ENCODE data around the gene IRF9. TPM values are rescaled to one million over a fixed set of nuclear protein-coding genes. Genes with fewer than 3 reads are reported as not detected.

The IRF9 gene
- total and polyA plus RNA-seq, 2 of the 4 experiments (the other 2 are of a cell fraction), result 25.6 to 34.6 TPM

- H2BK15ac ChIP-seq (ENCODE audit: low read depth, low read length), result no peak overlapping the region
- H3K4me2 ChIP-seq (ENCODE audit: low read depth, low read length), result no peak overlapping the region
- dilution Hi-C loops (cut with HindIII; ENCODE audit: low sequenced_read_pairs, unreplicated experiment), result no loop called here
- H3K23ac ChIP-seq (ENCODE audit: low read depth, low read length), result no peak overlapping the region
- no peaks in the 10 kb centered on the region for H3K27me3 ChIP-seq (ENCODE audit: control insufficient read depth, insufficient read depth, low read length)
- H3K56ac ChIP-seq (ENCODE audit: extremely low read depth, insufficient read depth, low read length), result no peak overlapping the region
- no peak overlapping the region for H2AFZ ChIP-seq (replicated peaks; ENCODE audit: low read length, poor library complexity)
- no peak overlapping the region for H4K5ac ChIP-seq (ENCODE audit: low read depth, low read length)
- H3K36me3 ChIP-seq (ENCODE audit: control insufficient read depth, insufficient read depth, low read length), result peaks cover 8% of the 10 kb centered on the region
- H3K9me1 ChIP-seq (ENCODE audit: insufficient read depth, low read length), result no peaks in the 10 kb centered on the region
- no peak overlapping the region for H3K9ac ChIP-seq (ENCODE audit: low read depth, low read length)
- no peak overlapping the region for H3K27ac ChIP-seq (ENCODE audit: insufficient read depth, low read length)
- no peak overlapping the region for H2BK20ac ChIP-seq (ENCODE audit: low read depth, low read length)
- H3K79me1 ChIP-seq (ENCODE audit: low read depth in 1 of 2, low read length in 2 of 2), result no peaks in the 10 kb centered on the region
- no peak overlapping the region for H4K8ac ChIP-seq (ENCODE audit: low read depth in 2 of 2, low read length in 2 of 2)
- H3K4ac ChIP-seq (ENCODE audit: low read depth, low read length), result no peak overlapping the region
- H3K4me3 ChIP-seq (ENCODE audit: insufficient read depth, low read depth, low read length), result no peak overlapping the region
- H2AK5ac ChIP-seq (ENCODE audit: low read depth, low read length), result no peak overlapping the region
- intact Hi-C loops (cut with micrococcal nuclease), result no loop called here
- no peak overlapping the region for H2BK5ac ChIP-seq (ENCODE audit: low read depth, low read length, poor library complexity, severe bottlenecking)
- POLR2A ChIA-PET (ENCODE audit: unreplicated experiment), result interaction anchor here (0.6 kb wide), 1 partner anchor 1302 kb away, joined by 3 read pairs; no protein-coding TSS in a partner anchor
- H4K91ac ChIP-seq (ENCODE audit: insufficient read depth, low read depth, low read length), result no peak overlapping the region
- no peak overlapping the region for H3K14ac ChIP-seq (replicated peaks; ENCODE audit: low read depth, low read length)
- in situ Hi-C loops (cut with MboI; ENCODE audit: low sequenced_read_pairs), result loop anchor here (25.0 kb wide), 2 partner anchors 815 to 1040 kb away; partner anchors contain the start of genes ACIN1, BCL2L2, C14orf119 and PABPN1
- ATAC-seq (ENCODE audit: low read depth) (no peak), DNase-seq (no peak)
- no peak overlapping the region for H2BK120ac ChIP-seq (ENCODE audit: low read depth, low read length)
- no peak overlapping the region for H2AK9ac ChIP-seq (replicated peaks; ENCODE audit: low read depth, low read length, poor library complexity)
- no peaks in the 10 kb centered on the region for H3K4me1 ChIP-seq (ENCODE audit: control insufficient read depth, insufficient read depth, low read length)
- no peaks in the 10 kb centered on the region for H3K9me3 ChIP-seq (ENCODE audit: control insufficient read depth, insufficient read depth, low read length)
- TF ChIP-seq ELK1 (IDR thresholded peaks at IDR 0.05; ENCODE audit: borderline replicate concordance, low read depth, low read length), result no peak
- TF ChIP-seq RAD21 (IDR thresholded peaks at IDR 0.05; ENCODE audit: low read length), result no peak
- TF ChIP-seq MAZ (IDR thresholded peaks at IDR 0.05; ENCODE audit: borderline replicate concordance, low read depth, low read length), result no peak
- TF ChIP-seq BHLHE40 (IDR thresholded peaks at IDR 0.05; ENCODE audit: low read depth, low read length), result no peak
- no peak for TF ChIP-seq NFE2L2 (IDR thresholded peaks at IDR 0.05; ENCODE audit: low read depth, low read length)
- TF ChIP-seq RCOR1 (IDR thresholded peaks at IDR 0.05; ENCODE audit: insufficient replicate concordance, low read length), result no peak
- TF ChIP-seq FOS (IDR thresholded peaks at IDR 0.05; ENCODE audit: low read depth, low read length), result no peak
- TF ChIP-seq POLR2A (IDR thresholded peaks at IDR 0.05; ENCODE audit: low read depth, low read length), result no peak
- no peak for TF ChIP-seq CEBPB (IDR thresholded peaks at IDR 0.05; ENCODE audit: low read depth, low read length)
- TF ChIP-seq RFX5 (IDR thresholded peaks at IDR 0.05; ENCODE audit: low read depth, low read length), result no peak
- TF ChIP-seq MXI1 (IDR thresholded peaks at IDR 0.05; ENCODE audit: borderline replicate concordance, low read depth, low read length), result no peak
- no peak for TF ChIP-seq SMC3 (IDR thresholded peaks at IDR 0.05; ENCODE audit: low read depth, low read length)
- TF ChIP-seq USF2 (IDR thresholded peaks at IDR 0.05; ENCODE audit: low read depth, low read length), result no peak
- no peak for TF ChIP-seq MAFK (IDR thresholded peaks at IDR 0.05; ENCODE audit: low read depth, low read length)
- TF ChIP-seq, protein P1, sequence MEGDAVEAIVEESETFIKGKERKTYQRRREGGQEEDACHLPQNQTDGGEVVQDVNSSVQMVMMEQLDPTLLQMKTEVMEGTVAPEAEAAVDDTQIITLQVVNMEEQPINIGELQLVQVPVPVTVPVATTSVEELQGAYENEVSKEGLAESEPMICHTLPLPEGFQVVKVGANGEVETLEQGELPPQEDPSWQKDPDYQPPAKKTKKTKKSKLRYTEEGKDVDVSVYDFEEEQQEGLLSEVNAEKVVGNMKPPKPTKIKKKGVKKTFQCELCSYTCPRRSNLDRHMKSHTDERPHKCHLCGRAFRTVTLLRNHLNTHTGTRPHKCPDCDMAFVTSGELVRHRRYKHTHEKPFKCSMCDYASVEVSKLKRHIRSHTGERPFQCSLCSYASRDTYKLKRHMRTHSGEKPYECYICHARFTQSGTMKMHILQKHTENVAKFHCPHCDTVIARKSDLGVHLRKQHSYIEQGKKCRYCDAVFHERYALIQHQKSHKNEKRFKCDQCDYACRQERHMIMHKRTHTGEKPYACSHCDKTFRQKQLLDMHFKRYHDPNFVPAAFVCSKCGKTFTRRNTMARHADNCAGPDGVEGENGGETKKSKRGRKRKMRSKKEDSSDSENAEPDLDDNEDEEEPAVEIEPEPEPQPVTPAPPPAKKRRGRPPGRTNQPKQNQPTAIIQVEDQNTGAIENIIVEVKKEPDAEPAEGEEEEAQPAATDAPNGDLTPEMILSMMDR (conservative IDR thresholded peaks at IDR 0.05; ENCODE audit: low read depth, low read length), result no peak
- no peak for TF ChIP-seq CHD1 (IDR thresholded peaks at IDR 0.05; ENCODE audit: low read depth, low read length)
- H3K18ac ChIP-seq (ENCODE audit: low read depth, low read length), result no peak overlapping the region
- BruUV-seq (replicated peaks), result no TSS peak
- CTCF ChIA-PET, result interaction anchor here (0.7 kb wide), 1 partner anchor 9 kb away, joined by 3 read pairs; the partner anchor contains the start of gene PSME1
- no peaks in the 10 kb centered on the region for H4K20me1 ChIP-seq (ENCODE audit: insufficient read depth, low read length)
These were observed 34.1 kb upstream of the IRF9 start for GRCh38 chr14:24126939-24127338.

Measured in IMR-90 (cell line).